GM21447 (cell line): ENCODE results near the gene HSP90AA1.

Experiments used
- ATAC-seq: cut with Tn5 transposase; IDR thresholded peaks from one replicate; pipeline ENCODE4 v1.9.1; 2021; ENCODE audit not compliant: unreplicated experiment

Gene HSP90AA1

DNA sequence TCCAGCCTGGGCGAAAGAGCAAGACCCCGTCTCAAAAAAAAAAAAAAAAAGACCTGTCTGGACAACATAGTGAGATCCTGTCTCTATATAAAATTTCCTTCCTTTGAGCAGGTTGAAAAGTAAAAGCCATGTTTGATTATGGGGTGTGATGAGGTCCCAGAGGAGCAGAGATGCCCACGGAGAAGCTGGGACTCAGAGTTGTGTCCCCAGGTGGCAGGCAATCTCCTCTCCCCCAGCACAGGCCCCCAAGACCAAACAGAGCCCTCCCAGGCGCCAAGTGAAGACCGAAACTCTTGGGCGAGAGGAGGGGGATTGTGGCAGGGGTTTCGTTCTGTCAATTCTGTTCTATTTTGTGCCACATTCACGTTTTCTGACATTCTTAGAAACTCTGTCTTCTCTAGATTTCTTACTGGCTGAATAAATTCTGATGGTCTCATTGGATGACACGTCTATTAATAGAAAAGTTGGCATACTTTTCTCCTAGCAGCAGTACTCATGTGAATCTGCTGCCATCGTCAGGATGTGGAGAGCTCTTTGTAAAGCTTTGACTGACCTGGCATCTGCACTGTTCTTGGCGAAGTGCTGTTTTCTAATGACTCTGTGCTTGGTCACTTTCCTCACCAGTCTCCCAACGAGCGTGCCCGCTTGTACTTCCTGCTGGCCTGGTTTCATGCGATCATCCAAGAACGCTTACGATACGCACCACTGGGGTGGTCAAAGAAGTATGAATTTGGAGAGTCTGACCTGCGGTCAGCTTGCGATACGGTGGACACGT is 43.4 kb downstream of the HSP90AA1 start:
- no peak for ATAC-seq

DNA sequence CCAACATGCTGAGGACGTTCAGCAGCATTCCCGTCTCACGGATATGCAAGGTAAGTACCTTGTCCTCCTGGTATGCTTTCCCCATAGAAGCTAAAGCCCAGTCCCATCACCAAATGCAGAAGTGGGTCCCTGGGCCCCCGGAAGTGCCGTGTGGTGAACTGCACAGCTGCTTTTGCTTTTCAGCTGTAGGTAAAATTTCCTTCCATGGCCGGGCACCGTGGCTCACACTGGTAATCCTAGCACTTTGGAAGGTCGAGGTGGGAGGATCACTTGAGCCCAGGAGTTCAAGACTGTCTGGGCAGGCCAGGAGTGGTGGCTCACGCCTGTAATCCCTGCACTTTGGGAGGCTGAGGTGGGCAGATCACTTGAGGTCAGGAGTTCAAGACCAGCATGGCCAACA is 44.1 kb downstream of the HSP90AA1 start:
- no peak for ATAC-seq

DNA sequence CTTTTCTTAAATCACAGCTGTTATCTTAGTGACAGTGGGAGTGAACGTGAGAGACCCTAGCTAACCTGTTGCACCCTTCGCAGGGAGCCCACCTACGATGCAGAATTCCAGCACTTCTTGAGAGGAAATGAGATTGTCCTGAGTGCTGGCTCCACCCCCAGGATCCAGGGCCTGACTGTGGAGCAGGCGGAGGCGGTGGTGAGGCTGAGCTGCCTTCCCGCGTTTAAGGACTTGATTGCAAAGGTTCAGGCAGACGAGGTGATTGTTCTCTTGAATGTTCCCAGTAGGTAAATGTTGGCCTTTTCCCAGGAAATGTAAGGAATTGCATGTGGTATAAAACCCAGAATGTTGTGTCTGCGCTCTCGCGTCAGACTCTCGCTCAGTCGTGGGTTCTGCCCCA is 46.7 kb downstream of the HSP90AA1 start:
- no peak for ATAC-seq

DNA sequence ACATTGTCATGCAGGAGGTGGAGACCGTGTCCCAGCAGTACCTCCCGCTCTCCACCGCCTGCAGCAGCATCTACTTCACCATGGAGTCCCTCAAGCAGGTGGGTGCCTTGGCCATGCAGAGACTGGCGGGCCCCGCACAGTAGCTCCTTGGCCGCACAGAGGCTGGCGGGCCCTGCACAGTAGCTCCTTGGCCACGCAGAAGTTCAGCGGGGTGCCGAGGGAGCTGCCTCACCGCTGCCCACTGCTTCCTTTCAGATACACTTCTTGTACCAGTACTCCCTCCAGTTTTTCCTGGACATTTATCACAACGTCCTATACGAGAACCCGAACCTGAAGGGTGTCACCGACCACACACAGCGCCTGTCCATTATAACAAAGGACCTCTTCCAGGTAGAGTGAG is 47.7 kb downstream of the HSP90AA1 start:
- ATAC-seq: no peak

DNA sequence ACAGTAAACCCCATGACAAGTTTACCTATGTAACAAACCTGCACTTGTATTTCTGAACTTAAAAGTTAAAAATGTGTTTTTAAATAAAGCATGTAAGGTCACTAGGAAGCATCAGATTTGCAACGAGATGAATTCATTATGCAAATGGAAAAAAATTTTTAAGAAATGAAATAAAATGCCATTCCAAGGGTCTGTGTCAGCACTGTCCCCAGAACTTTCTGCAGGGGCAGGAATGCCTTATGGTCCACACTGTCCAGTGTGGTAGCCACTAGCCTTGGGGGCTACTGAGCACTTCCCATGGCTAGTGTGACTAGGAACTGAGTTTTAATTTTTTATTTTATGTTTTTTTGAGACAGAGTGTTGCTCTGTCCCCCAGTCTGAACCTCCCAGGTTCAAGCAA is 49.2 kb downstream of the HSP90AA1 start:
- ATAC-seq: no peak

DNA sequence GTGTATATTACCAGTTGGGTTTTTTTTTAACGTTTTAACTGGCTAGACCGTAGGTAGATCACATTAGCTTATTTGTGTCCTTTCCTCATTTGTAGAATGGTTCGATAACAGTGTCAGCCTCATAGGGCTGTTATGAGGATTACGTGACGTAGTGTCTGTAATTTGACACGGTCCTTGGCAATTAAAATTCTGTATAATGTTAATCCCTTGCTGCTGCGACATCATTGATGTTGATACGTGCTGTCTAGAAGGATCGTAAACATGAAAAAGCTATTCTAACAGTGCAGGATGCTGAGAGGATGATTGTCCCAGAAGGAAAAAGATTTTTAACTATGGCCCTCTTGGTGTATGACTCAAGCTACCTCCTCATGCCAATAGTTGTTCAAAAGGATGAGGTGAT is 50.9 kb downstream of the HSP90AA1 start:
- ATAC-seq: no peak

DNA sequence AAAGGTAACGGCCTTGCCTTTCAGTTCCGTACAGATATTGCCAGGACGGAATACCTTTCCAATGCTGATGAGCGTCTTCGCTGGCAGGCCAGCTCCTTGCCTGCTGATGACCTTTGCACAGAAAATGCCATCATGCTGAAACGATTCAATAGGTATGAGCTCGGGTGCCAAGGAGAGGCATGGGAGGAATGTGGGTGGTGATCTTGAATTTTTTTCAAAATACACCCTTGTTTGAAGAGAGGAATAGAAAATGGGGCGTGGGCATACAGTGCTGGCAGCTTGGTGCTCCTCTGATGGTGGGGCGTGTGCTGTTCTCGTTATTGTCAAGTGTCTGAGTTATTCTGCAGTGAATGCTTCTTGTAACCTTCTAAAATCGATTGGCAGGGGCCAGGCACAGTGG is 52.5 kb downstream of the HSP90AA1 start:
- ATAC-seq: no peak

DNA sequence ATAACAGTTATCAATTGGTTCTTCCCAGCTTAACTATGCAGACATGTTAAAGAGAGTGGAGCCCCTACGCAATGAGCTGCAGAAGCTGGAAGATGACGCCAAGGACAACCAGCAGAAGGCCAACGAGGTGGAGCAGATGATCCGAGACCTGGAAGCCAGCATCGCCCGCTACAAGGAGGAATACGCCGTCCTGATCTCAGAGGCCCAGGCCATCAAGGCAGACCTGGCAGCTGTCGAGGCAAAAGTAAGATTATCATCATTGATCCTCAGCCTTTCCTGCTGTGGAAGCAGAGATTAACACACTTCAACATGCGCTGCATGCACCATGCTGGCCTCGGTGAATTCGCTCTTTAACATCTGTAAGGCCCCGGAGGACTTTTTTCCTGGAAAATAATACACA is 53.6 kb downstream of the HSP90AA1 start:
- ATAC-seq: no peak
